Neuron (in vitro differentiated cells): Measurements from ENCODE around the gene COL6A2.

Source experiments
- H2AFZ ChIP-seq: one replicate; pipeline ENCODE4 v1.6.1; 2013; ENCODE audit warnings: low read depth, mild to moderate bottlenecking, inconsistent platforms, low read length, moderate library complexity
- H3K27me3 ChIP-seq: one replicate; pipeline ENCODE4 v1.6.1; 2013; ENCODE audit warnings: low read length; ENCODE audit not compliant: insufficient read depth
- H3K36me3 ChIP-seq: one replicate; pipeline ENCODE4 v1.6.1; 2013; ENCODE audit warnings: low read length; ENCODE audit not compliant: insufficient read depth
- H3K4me1 ChIP-seq: one replicate; pipeline ENCODE4 v1.6.1; 2013; ENCODE audit warnings: low read length; ENCODE audit not compliant: insufficient read depth
- H3K4me3 ChIP-seq: 2 replicates; pipeline ENCODE4 v1.5.1; 2013; ENCODE audit warnings: mild to moderate bottlenecking, low read length, moderate library complexity
- H3K9me3 ChIP-seq: one replicate; pipeline ENCODE4 v1.6.1; 2013; ENCODE audit warnings: low read length

The COL6A2 gene

GRCh38 chr21:46128106-46128932 lies 30.4 kb downstream of the COL6A2 start:
- H3K27me3 ChIP-seq: no peaks in the 10 kb centered on the region
- H3K4me3 ChIP-seq: no peak overlapping the region
- H3K4me1 ChIP-seq: no peaks in the 10 kb centered on the region
- peaks cover 9% of the 10 kb centered on the region for H3K9me3 ChIP-seq
- no peak overlapping the region for H2AFZ ChIP-seq
- no peaks in the 10 kb centered on the region for H3K36me3 ChIP-seq

GRCh38 chr21:46128933-46129571 lies 31.1 kb downstream of the COL6A2 start:
- Histone ChIP-seq H3K4me3 (no peak overlapping the region), H3K4me1 (no peaks in the 10 kb centered on the region), H2AFZ (no peak overlapping the region), H3K36me3 (no peaks in the 10 kb centered on the region), H3K27me3 (no peaks in the 10 kb centered on the region), H3K9me3 (peaks cover 6% of the 10 kb centered on the region)

- Histone ChIP-seq H3K9me3 (peaks cover 6% of the 10 kb centered on the region), H3K4me3 (no peak overlapping the region), H3K4me1 (no peaks in the 10 kb centered on the region), H3K36me3 (no peaks in the 10 kb centered on the region), H2AFZ (no peak overlapping the region), H3K27me3 (no peaks in the 10 kb centered on the region)
Measured at GRCh38 chr21:46129846-46130651, 32.1 kb downstream of the COL6A2 start.

GRCh38 chr21:46130831-46131587 lies 33.1 kb downstream of the COL6A2 start:
- H3K4me1 ChIP-seq: no peaks in the 10 kb centered on the region
- H3K36me3 ChIP-seq: no peaks in the 10 kb centered on the region
- no peaks in the 10 kb centered on the region for H3K27me3 ChIP-seq
- H3K9me3 ChIP-seq: peaks cover 5% of the 10 kb centered on the region
- no peak overlapping the region for H3K4me3 ChIP-seq
- no peak overlapping the region for H2AFZ ChIP-seq

- Histone ChIP-seq H3K4me3 (no peak overlapping the region), H3K9me3 (peaks cover 4% of the 10 kb centered on the region), H2AFZ (no peak overlapping the region), H3K36me3 (no peaks in the 10 kb centered on the region), H3K4me1 (no peaks in the 10 kb centered on the region), H3K27me3 (no peaks in the 10 kb centered on the region)
Measured at GRCh38 chr21:46131588-46131837, 33.6 kb downstream of the COL6A2 start.

- H3K9me3 ChIP-seq: peaks cover 4% of the 10 kb centered on the region
- H2AFZ ChIP-seq: no peak overlapping the region
Measured at GRCh38 chr21:46131838-46132651, 34.1 kb downstream of the COL6A2 start.

GRCh38 chr21:46135782-46136395 lies 38.0 kb downstream of the COL6A2 start:
- Histone ChIP-seq H3K4me3 (no peak overlapping the region), H3K4me1 (no peaks in the 10 kb centered on the region), H3K9me3 (no peaks in the 10 kb centered on the region), H3K27me3 (no peaks in the 10 kb centered on the region), H3K36me3 (no peaks in the 10 kb centered on the region), H2AFZ (no peak overlapping the region)

More at GRCh38 chr21:46131838-46132651, 34.1 kb downstream of the COL6A2 start:
- Histone ChIP-seq H3K4me1 (no peaks in the 10 kb centered on the region), H3K36me3 (no peaks in the 10 kb centered on the region), H3K27me3 (no peaks in the 10 kb centered on the region), H3K4me3 (no peak overlapping the region)

- Histone ChIP-seq H3K4me1 (no peaks in the 10 kb centered on the region), H3K9me3 (no peaks in the 10 kb centered on the region), H3K27me3 (no peaks in the 10 kb centered on the region), H2AFZ (no peak overlapping the region), H3K4me3 (no peak overlapping the region), H3K36me3 (no peaks in the 10 kb centered on the region)
Measured at GRCh38 chr21:46136739-46137349, 38.9 kb downstream of the COL6A2 start.

- H3K36me3 ChIP-seq: no peaks in the 10 kb centered on the region
- H3K27me3 ChIP-seq: no peaks in the 10 kb centered on the region
- no peaks in the 10 kb centered on the region for H3K9me3 ChIP-seq
- H3K4me1 ChIP-seq: no peaks in the 10 kb centered on the region
- H2AFZ ChIP-seq: no peak overlapping the region
- H3K4me3 ChIP-seq: no peak overlapping the region
Measured at GRCh38 chr21:46137908-46138307, 40.0 kb downstream of the COL6A2 start.

GRCh38 chr21:46138383-46138970 lies 40.6 kb downstream of the COL6A2 start:
- no peaks in the 10 kb centered on the region for H3K4me1 ChIP-seq
- H3K9me3 ChIP-seq: no peaks in the 10 kb centered on the region
- no peak overlapping the region for H2AFZ ChIP-seq
- H3K27me3 ChIP-seq: no peaks in the 10 kb centered on the region
- no peaks in the 10 kb centered on the region for H3K36me3 ChIP-seq
- H3K4me3 ChIP-seq: no peak overlapping the region

GRCh38 chr21:46139686-46140085 lies 41.8 kb downstream of the COL6A2 start:
- Histone ChIP-seq H3K9me3 (no peaks in the 10 kb centered on the region), H3K4me1 (peaks cover 3% of the 10 kb centered on the region), H2AFZ (no peak overlapping the region), H3K4me3 (no peak overlapping the region), H3K27me3 (no peaks in the 10 kb centered on the region), H3K36me3 (no peaks in the 10 kb centered on the region)
